K562 (cell line): Measurements from ENCODE around the gene FCSK. TPM values are rescaled to one million over a fixed set of nuclear protein-coding genes. Genes with fewer than 3 reads are reported as not detected.

Experiments
- BMI1 ChIP-seq: fragments of 150-350 bp; IDR thresholded peaks from 2 replicates; pipeline ENCODE4 v1.6.1; 2014; ENCODE audit warnings: low read length
- C11orf30 ChIP-seq: fragments of 450-650 bp; IDR thresholded peaks from 2 replicates; pipeline ENCODE4 v1.6.1; 2016; ENCODE audit warnings: low read depth, mild to moderate bottlenecking
- ELF2 ChIP-seq: fragments of 250-450 bp; sonication (Bioruptor Pico); IDR thresholded peaks from 2 replicates; pipeline ENCODE4 v1.5.0; 2021; ENCODE audit warnings: mild to moderate bottlenecking
- ERF ChIP-seq: fragments of 450-650 bp; formaldehyde crosslinking; IDR thresholded peaks from 2 replicates; pipeline ENCODE4 v1.4.0; 2020; ENCODE audit warnings: mild to moderate bottlenecking, mixed read lengths
- ESRRA ChIP-seq: fragments of 450-650 bp; IDR thresholded peaks from 2 replicates; pipeline ENCODE4 v1.6.1; 2014; ENCODE audit warnings: low read depth, mild to moderate bottlenecking, moderate library complexity, borderline replicate concordance
- FOXJ2 ChIP-seq: fragments of 200-800 bp; sonication (Bioruptor generic); IDR thresholded peaks from 2 replicates; pipeline ENCODE4 v1.6.1; 2016; ENCODE audit warnings: missing genetic modification characterization, missing compliant biosample characterization
- FOXK2 ChIP-seq, 2 experiments: fragments of 450-650 bp; IDR thresholded peaks in 1 of 2; conservative IDR thresholded peaks in 1 of 2; 2 replicates each; pipeline ENCODE4 v1.6.1; 2016; ENCODE audit warnings: low read depth in 2 of 2, mild to moderate bottlenecking in 1 of 2
- GTF2A2 ChIP-seq: IDR thresholded peaks from 2 replicates; pipeline ENCODE4 v1.6.1; 2016; ENCODE audit warnings: mild to moderate bottlenecking, missing genetic modification characterization, missing compliant biosample characterization
- HCFC1 ChIP-seq: IDR thresholded peaks from 2 replicates; pipeline ENCODE4 v1.6.1; 2012; ENCODE audit warnings: low read depth, low read length, improper control_type of control experiment
- HDAC2 ChIP-seq: fragments of 450-650 bp; IDR thresholded peaks from 2 replicates; pipeline ENCODE4 v1.6.1; 2016; ENCODE audit warnings: mild to moderate bottlenecking
- MAZ ChIP-seq, 2 experiments: fragments of 450-650 bp in 1 of 2; sonication (generic) in 1 of 2; formaldehyde crosslinking; IDR thresholded peaks in 1 of 2; conservative IDR thresholded peaks in 1 of 2; 2 replicates each; pipeline versions ENCODE4 v1.4.0 to v1.5.0; 2020; ENCODE audit warnings: mild to moderate bottlenecking in 1 of 2, missing genetic modification reagents in 1 of 2
- NCOA4 ChIP-seq: fragments of 450-650 bp; IDR thresholded peaks from 2 replicates; pipeline ENCODE4 v1.6.1; 2018; ENCODE audit warnings: mild to moderate bottlenecking; ENCODE audit not compliant: partially characterized antibody
- RBBP5 ChIP-seq: fragments of 200-600 bp; sonication (generic); IDR thresholded peaks from 2 replicates; pipeline ENCODE4 v1.6.1; 2012; ENCODE audit warnings: borderline replicate concordance, mild to moderate bottlenecking, low read length, control low read depth, inconsistent platforms; ENCODE audit not compliant: insufficient read depth, poor library complexity, severe bottlenecking
- RBM22 ChIP-seq: fragments of 200-400 bp; formaldehyde crosslinking; IDR thresholded peaks from 2 replicates; pipeline ENCODE4 v1.6.1; 2018; ENCODE audit warnings: low read length, low read depth; ENCODE audit not compliant: poor library complexity, severe bottlenecking
- SP1 ChIP-seq: sonication (generic); formaldehyde crosslinking; IDR thresholded peaks from 2 replicates; pipeline ENCODE4 v1.8.1; 2022; ENCODE audit warnings: mild to moderate bottlenecking, missing genetic modification reagents
- SREBF2 ChIP-seq: sonication (generic); formaldehyde crosslinking; IDR thresholded peaks from 2 replicates; pipeline ENCODE4 v1.4.0; 2020; ENCODE audit warnings: mild to moderate bottlenecking, missing genetic modification reagents
- YY1 ChIP-seq, 3 experiments: IDR thresholded peaks; 2 replicates each; pipeline ENCODE4 v1.6.1; 2011; ENCODE audit warnings: low read length in 2 of 3, mild to moderate bottlenecking in 2 of 3, moderate library complexity in 2 of 3, borderline replicate concordance in 1 of 3, control low read depth in 1 of 3, low read depth in 1 of 3; ENCODE audit not compliant: insufficient read depth in 3 of 3, insufficient replicate concordance in 2 of 3, control insufficient read depth in 1 of 3, insufficient read length in 1 of 3; ENCODE audit errors: extremely low read depth in 1 of 3
- ZEB2 ChIP-seq: fragments of 450-650 bp; IDR thresholded peaks from 2 replicates; pipeline ENCODE4 v1.6.1; 2016
- polyA plus RNA-seq, 8 experiments: library from polyadenylated mRNA; depleted of rRNA in 4 of 8; stranded (reverse) in 5 of 8; unstranded in 3 of 8; fragments of >200 nt; fragmentation: Nextera tagmentation in 2 of 8; fragmentation: Illumina TruSeq in 1 of 8; extraction: Ambion mirVana in 2 of 8; extraction: Trizol in 1 of 8; gene quantifications; 2 replicates each; pipeline versions ENCODE4 v1.2.1 to v1.2.3, GENCODE V29; 2011 to 2014; ENCODE audit warnings: inconsistent platforms in 1 of 8, missing spikeins in 1 of 8
- total RNA-seq, 7 experiments: library from RNA; depleted of rRNA in 6 of 7; stranded (reverse); fragments of >200 nt in 6 of 7; fragmentation: Illumina TruSeq in 2 of 7; extraction: Trizol in 2 of 7; gene quantifications; 2 replicates each; pipeline versions ENCODE4 v1.2.1 to v1.2.3, GENCODE V29; 2011 to 2021; ENCODE audit warnings: low replicate concordance in 1 of 7
- TF ChIP-seq, protein P1 (sequence below): fragments of 250-450 bp; sonication (Bioruptor Pico); IDR thresholded peaks from 2 replicates; pipeline ENCODE4 v1.6.1; 2021; ENCODE audit warnings: mild to moderate bottlenecking
- TF ChIP-seq, protein P2 (sequence below): fragments of 250-450 bp; sonication (Bioruptor Pico); IDR thresholded peaks from 2 replicates; pipeline ENCODE4 v1.4.0; 2020; ENCODE audit warnings: borderline replicate concordance
- TF ChIP-seq, protein P3 (sequence below): sonication (generic); formaldehyde crosslinking; IDR thresholded peaks from 2 replicates; pipeline ENCODE4 v1.8.0; 2022; ENCODE audit warnings: mild to moderate bottlenecking, missing genetic modification reagents

The FCSK gene
- total and polyA plus RNA-seq, 9 of the 15 experiments (the other 6 are each of a cell fraction or from before 2014, with no cell fraction given) = 0.92 to 18.6 (median 8.3) TPM

DNA sequence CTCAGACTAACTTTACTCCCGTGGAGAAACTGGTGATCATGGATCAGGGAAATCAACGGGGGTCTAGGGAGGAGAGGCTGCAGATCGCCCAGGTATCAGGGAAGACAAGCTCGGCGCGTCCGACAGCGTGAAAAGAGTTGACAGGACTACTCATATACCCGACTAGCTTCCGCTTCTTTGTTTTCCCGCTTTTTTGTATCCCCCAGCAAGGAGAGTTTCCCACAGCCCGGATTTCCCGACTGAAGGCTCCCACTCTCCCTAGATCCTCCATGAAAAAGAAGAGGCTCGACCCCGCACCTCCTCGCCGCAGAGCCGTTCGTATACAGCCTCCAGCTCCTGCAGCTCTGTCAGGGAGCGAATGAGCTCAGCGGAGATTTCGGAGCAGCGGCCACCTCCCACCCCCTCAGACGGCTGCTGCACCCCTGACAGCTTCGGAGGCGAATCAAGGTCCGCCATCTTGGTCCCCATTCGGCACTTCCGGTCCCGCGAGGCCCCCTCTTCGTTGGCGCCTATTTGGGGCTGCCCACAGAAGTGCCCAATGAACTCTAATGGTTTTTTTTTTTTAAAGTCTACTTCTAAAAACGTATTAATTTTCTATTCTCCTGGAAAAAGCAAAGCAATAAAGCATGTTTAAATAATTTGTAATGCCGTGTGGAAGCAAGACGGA lies 68.8 kb downstream of the FCSK start, which contains the start of gene COG4 (continued):
- TF ChIP-seq, protein P1, sequence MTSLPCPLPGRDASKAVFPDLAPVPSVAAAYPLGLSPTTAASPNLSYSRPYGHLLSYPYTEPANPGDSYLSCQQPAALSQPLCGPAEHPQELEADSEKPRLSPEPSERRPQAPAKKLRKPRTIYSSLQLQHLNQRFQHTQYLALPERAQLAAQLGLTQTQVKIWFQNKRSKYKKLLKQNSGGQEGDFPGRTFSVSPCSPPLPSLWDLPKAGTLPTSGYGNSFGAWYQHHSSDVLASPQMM (CRISPR knock-in tag) = no peak
- TF ChIP-seq, protein P2, sequence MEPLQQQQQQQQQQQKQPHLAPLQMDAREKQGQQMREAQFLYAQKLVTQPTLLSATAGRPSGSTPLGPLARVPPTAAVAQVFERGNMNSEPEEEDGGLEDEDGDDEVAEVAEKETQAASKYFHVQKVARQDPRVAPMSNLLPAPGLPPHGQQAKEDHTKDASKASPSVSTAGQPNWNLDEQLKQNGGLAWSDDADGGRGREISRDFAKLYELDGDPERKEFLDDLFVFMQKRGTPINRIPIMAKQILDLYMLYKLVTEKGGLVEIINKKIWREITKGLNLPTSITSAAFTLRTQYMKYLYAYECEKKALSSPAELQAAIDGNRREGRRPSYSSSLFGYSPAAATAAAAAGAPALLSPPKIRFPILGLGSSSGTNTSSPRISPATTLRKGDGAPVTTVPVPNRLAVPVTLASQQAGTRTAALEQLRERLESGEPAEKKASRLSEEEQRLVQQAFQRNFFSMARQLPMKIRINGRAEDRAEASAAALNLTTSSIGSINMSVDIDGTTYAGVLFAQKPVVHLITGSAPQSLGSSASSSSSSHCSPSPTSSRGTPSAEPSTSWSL (CRISPR knock-in tag) = no peak
- TF ChIP-seq SP1 (CRISPR knock-in tag) = 0 out of 2 replicates have a peak, but pooled peaks have one; percentile 62
- TF ChIP-seq ERF (CRISPR knock-in tag) = no peak
- TF ChIP-seq RBM22 = no peak
- peak; percentile 82 for TF ChIP-seq RBBP5
- TF ChIP-seq YY1 (IDR thresholded peaks at IDR 0.05; ENCODE audit: borderline replicate concordance in 1 of 3, control insufficient read depth in 1 of 3, extremely low read depth in 1 of 3, insufficient read depth in 3 of 3, insufficient read length in 1 of 3, insufficient replicate concordance in 2 of 3, low read depth in 1 of 3, low read length in 2 of 3) = peak; percentile 75 to 92 (median 91)
- 0 out of 4 replicates have a peak, but pooled peaks of 1 of the 2 experiments have one; percentile 48 for TF ChIP-seq MAZ (CRISPR knock-in tag; conservative IDR thresholded peaks at IDR 0.05 in 1 of 2, IDR thresholded peaks at IDR 0.05 in 1 of 2)
- TF ChIP-seq FOXJ2 (tag) = peak; percentile 1; the same call in 1 of the 2 replicates
- no peak for TF ChIP-seq BMI1
- TF ChIP-seq ELF2 (CRISPR knock-in tag) = peak; percentile 79; the same call in 1 of the 2 replicates
- no peak for TF ChIP-seq ZEB2
- peak; percentile 96 for TF ChIP-seq C11orf30
- TF ChIP-seq SREBF2 (CRISPR knock-in tag) = no peak
- TF ChIP-seq, protein P3, sequence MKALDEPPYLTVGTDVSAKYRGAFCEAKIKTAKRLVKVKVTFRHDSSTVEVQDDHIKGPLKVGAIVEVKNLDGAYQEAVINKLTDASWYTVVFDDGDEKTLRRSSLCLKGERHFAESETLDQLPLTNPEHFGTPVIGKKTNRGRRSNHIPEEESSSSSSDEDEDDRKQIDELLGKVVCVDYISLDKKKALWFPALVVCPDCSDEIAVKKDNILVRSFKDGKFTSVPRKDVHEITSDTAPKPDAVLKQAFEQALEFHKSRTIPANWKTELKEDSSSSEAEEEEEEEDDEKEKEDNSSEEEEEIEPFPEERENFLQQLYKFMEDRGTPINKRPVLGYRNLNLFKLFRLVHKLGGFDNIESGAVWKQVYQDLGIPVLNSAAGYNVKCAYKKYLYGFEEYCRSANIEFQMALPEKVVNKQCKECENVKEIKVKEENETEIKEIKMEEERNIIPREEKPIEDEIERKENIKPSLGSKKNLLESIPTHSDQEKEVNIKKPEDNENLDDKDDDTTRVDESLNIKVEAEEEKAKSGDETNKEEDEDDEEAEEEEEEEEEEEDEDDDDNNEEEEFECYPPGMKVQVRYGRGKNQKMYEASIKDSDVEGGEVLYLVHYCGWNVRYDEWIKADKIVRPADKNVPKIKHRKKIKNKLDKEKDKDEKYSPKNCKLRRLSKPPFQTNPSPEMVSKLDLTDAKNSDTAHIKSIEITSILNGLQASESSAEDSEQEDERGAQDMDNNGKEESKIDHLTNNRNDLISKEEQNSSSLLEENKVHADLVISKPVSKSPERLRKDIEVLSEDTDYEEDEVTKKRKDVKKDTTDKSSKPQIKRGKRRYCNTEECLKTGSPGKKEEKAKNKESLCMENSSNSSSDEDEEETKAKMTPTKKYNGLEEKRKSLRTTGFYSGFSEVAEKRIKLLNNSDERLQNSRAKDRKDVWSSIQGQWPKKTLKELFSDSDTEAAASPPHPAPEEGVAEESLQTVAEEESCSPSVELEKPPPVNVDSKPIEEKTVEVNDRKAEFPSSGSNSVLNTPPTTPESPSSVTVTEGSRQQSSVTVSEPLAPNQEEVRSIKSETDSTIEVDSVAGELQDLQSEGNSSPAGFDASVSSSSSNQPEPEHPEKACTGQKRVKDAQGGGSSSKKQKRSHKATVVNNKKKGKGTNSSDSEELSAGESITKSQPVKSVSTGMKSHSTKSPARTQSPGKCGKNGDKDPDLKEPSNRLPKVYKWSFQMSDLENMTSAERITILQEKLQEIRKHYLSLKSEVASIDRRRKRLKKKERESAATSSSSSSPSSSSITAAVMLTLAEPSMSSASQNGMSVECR (CRISPR knock-in tag) = peak; percentile 38; the same call in 1 of the 2 replicates
- 0 out of 4 replicates have a peak, but pooled peaks of 1 of the 2 experiments have one; percentile 11 for TF ChIP-seq FOXK2 (conservative IDR thresholded peaks at IDR 0.05 in 1 of 2, IDR thresholded peaks at IDR 0.05 in 1 of 2; ENCODE audit: low read depth in 2 of 2)
- peak; percentile 34; the same call in 1 of the 2 replicates for TF ChIP-seq HDAC2
- no peak for TF ChIP-seq GTF2A2 (tag)
- TF ChIP-seq HCFC1 = peak; percentile 12; the same call in 1 of the 2 replicates
- TF ChIP-seq ESRRA = no peak
- TF ChIP-seq NCOA4 = no peak
